Endothelial cell of umbilical vein (primary cell): ENCODE measurements around the gene GPD2. TPM values are rescaled to one million over a fixed set of nuclear protein-coding genes. Genes with fewer than 3 reads are reported as not detected.

Experiments
- BruUV-seq: library from RNA; stranded (reverse); fragments of 400-500 nt; replicated peaks from 2 replicates; lab custom pipeline; 2021; lab: Mats Ljungman, UMichigan
- CTCF ChIA-PET: fragments of 300-600, 350-600 bp; sonication (Branson Sonifier 250); formaldehyde crosslinking; loops from one replicate; lab custom pipeline; 2021; ENCODE audit warnings: antibody characterized with exemption, inconsistent platforms; lab: Charles Lee
- POLR2A ChIA-PET: fragments of 300-600, 350-600 bp; sonication (Branson Sonifier 250); formaldehyde crosslinking; loops from one replicate; lab custom pipeline; 2021; ENCODE audit warnings: antibody characterized with exemption, inconsistent platforms; lab: Charles Lee
- DNase-seq: peaks from one replicate; pipeline ENCODE4 v3.0.0-alpha.2; 2011; ENCODE audit warnings: low read depth, low spot score
- FAIRE-seq: peaks from 2 replicates; lab custom pipeline; 2011; peaks lifted over from hg19 to GRCh38; lab: Jason Lieb, UNC
- H2AFZ ChIP-seq: 2 replicates; pipeline ENCODE4 v1.6.0; 2012; ENCODE audit warnings: low read depth, low read length, control low read depth, inconsistent platforms
- H3K27ac ChIP-seq: 2 replicates; pipeline ENCODE4 v1.5.1; 2011; ENCODE audit warnings: low read depth, mild to moderate bottlenecking, control low read depth, low read length, moderate library complexity; ENCODE audit not compliant: insufficient read depth
- H3K27me3 ChIP-seq, 2 experiments: 2 replicates each; pipeline versions ENCODE4 v1.6.0 to v1.6.1; 2011; ENCODE audit warnings: low read length in 2 of 2, mixed read lengths in 1 of 2; ENCODE audit not compliant: control insufficient read depth in 2 of 2, insufficient read depth in 2 of 2
- H3K36me3 ChIP-seq, 2 experiments: 2 replicates in 1 of 2; 3 replicates in 1 of 2; pipeline ENCODE4 v1.5.1; 2011; ENCODE audit warnings: low read length in 2 of 2, mild to moderate bottlenecking in 1 of 2, moderate library complexity in 1 of 2; ENCODE audit not compliant: control insufficient read depth in 2 of 2, insufficient read depth in 2 of 2; ENCODE audit errors: extremely low read depth in 1 of 2
- H3K4me1 ChIP-seq: 3 replicates; pipeline ENCODE4 v1.5.1; 2011; ENCODE audit warnings: mild to moderate bottlenecking, low read length; ENCODE audit not compliant: control insufficient read depth, insufficient read depth; ENCODE audit errors: extremely low read depth
- H3K4me2 ChIP-seq: 2 replicates; pipeline ENCODE4 v1.6.1; 2011; ENCODE audit warnings: low read length, control low read depth, mixed read lengths; ENCODE audit not compliant: insufficient read depth
- H3K4me3 ChIP-seq, 3 experiments: fragments of 200-600 bp in 1 of 3; sonication (generic), shearing (Covaris generic) in 1 of 3; replicated peaks in 1 of 3; 2 replicates each; pipeline ENCODE4 v1.5.1; 2011 to 2016; ENCODE audit warnings: control low read depth in 3 of 3, low read length in 3 of 3, mild to moderate bottlenecking in 2 of 3, inconsistent platforms in 1 of 3, low read depth in 1 of 3, moderate library complexity in 1 of 3; ENCODE audit not compliant: insufficient read depth in 1 of 3
- H3K79me2 ChIP-seq: 2 replicates; pipeline ENCODE4 v1.6.0; 2012; ENCODE audit warnings: low read length, inconsistent platforms; ENCODE audit not compliant: control insufficient read depth, insufficient read depth
- H3K9ac ChIP-seq: replicated peaks from 2 replicates; pipeline ENCODE3; 2011; ENCODE audit warnings: low read length, control low read depth; ENCODE audit not compliant: insufficient read depth; ENCODE audit errors: extremely low read depth
- H3K9me1 ChIP-seq: replicated peaks from 3 replicates; pipeline ENCODE4 v1.6.0; 2011; ENCODE audit warnings: mild to moderate bottlenecking, low read length; ENCODE audit not compliant: control insufficient read depth, insufficient read depth; ENCODE audit errors: extremely low read depth
- H3K9me3 ChIP-seq: replicated peaks from 2 replicates; pipeline ENCODE4 v1.5.1; 2012; ENCODE audit warnings: low read length, inconsistent platforms; ENCODE audit not compliant: control insufficient read depth, insufficient read depth
- H4K20me1 ChIP-seq: replicated peaks from 2 replicates; pipeline ENCODE3; 2011; ENCODE audit warnings: mild to moderate bottlenecking, low read length; ENCODE audit not compliant: control insufficient read depth, insufficient read depth; ENCODE audit errors: extremely low read depth
- EZH2 ChIP-seq: IDR thresholded peaks from 2 replicates; pipeline ENCODE4 v1.6.1; 2012; ENCODE audit warnings: borderline replicate concordance, low read depth, mild to moderate bottlenecking, moderate library complexity, low read length, inconsistent platforms; ENCODE audit not compliant: severe bottlenecking
- FOS ChIP-seq: IDR thresholded peaks from 2 replicates; pipeline ENCODE4 v1.6.1; 2011; ENCODE audit warnings: mild to moderate bottlenecking, low read length, moderate library complexity, borderline replicate concordance; ENCODE audit not compliant: insufficient read depth
- MYC ChIP-seq: IDR thresholded peaks from one replicate; pipeline ENCODE4 v1.6.1; 2011; ENCODE audit warnings: mild to moderate bottlenecking, low read depth, low read length
- POLR2A ChIP-seq: IDR thresholded peaks from 2 replicates; pipeline ENCODE4 v1.6.1; 2012; ENCODE audit warnings: low read depth, mild to moderate bottlenecking, control low read depth, low read length
- POLR2AphosphoS5 ChIP-seq: IDR thresholded peaks from 2 replicates; pipeline ENCODE4 v1.6.1; 2012; ENCODE audit warnings: low read depth, mild to moderate bottlenecking, control low read depth, low read length, moderate library complexity; ENCODE audit not compliant: insufficient read depth
- dilution Hi-C: fragments of 300-500 bp; cut with MboI; formaldehyde crosslinking; loops from one replicate; pipeline ENCODE4 v1.15.0; 2019; ENCODE audit warnings: low sequenced_read_pairs; ENCODE audit not compliant: extremely low pct_ligation_motif_present
- intact Hi-C: fragments of 100-400 bp; cut with micrococcal nuclease; formaldehyde crosslinking; loops from one replicate; pipeline ENCODE4 v1.10.0; 2022
- polyA plus RNA-seq, 4 experiments: library from polyadenylated mRNA; depleted of rRNA in 3 of 4; stranded (reverse) in 3 of 4; unstranded in 1 of 4; fragments of >200 nt; gene quantifications; 2 replicates each; pipeline versions ENCODE4 v1.2.1 to v1.2.3, GENCODE V29; 2011 to 2012; ENCODE audit warnings: missing spikeins in 1 of 4
- total RNA-seq: library from RNA; stranded (reverse); gene quantifications from 2 replicates; pipeline ENCODE4 v1.2.3, GENCODE V29; 2021
- TF ChIP-seq, protein P1 (sequence below): IDR thresholded peaks from 2 replicates; pipeline ENCODE4 v1.6.1; 2011; ENCODE audit not compliant: insufficient read depth, insufficient read length
- TF ChIP-seq, protein P2 (sequence below), 2 donors: IDR thresholded peaks; 1 replicate in 1 of 2; 2 replicates in 1 of 2; pipeline ENCODE4 v1.5.1; 2011; ENCODE audit warnings: low read length in 2 of 2, mild to moderate bottlenecking in 2 of 2, moderate library complexity in 2 of 2, control low read depth in 1 of 2, inconsistent platforms in 1 of 2, low read depth in 1 of 2; ENCODE audit not compliant: insufficient read depth in 1 of 2; ENCODE audit errors: extremely low read depth in 1 of 2

GPD2 gene
- total and polyA plus RNA-seq, 2 donors (not counting 3 experiments of a cell fraction or from before 2014, with no cell fraction given), result 6.6 to 37.0 TPM

DNA sequence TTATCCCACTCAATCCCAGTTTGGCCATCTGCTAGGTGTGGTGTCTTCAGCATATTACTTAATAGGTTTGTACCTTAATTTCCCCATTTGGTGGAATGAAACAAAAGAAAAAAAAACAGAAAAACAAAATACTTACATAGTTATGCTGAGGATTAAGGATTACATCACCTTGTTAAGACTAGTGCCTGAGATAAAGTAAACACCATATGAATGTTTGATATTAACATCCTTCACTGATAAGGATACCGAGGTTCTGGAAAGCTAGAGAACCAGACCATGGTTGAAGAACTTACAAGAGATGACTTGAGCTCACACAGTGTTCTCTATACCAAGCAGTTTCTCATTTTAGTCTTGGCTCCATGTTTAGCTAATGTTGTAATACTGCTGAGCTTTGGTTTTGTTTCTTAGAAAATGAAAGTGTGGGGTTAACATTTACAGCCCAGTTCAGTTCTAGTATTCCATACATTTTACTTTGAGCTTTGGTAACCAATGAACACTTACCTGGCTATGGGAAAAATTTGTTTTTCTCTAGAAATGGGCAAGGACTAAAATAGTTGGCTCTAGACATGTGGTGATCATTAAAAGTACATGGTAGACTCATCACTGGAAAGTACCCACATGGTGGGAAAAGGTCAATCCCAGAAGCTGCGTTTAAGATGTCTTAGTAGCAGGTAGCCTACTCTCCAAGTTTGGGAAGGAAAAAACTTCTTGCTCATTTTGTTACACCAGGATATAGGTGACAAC, 5.8 kb upstream of the GPD2 start:
- Histone ChIP-seq H3K9me1 (no peaks in the 10 kb centered on the region), H3K4me1 (peaks cover 14% of the 10 kb centered on the region), H4K20me1 (no peaks in the 10 kb centered on the region), H3K36me3 (no peaks in the 10 kb centered on the region), H3K27me3 (no peaks in the 10 kb centered on the region), H3K4me3 (no peak overlapping the region), H3K9ac (no peak overlapping the region), H3K27ac (no peak overlapping the region), H3K4me2 (no peak overlapping the region), H3K79me2 (no peaks in the 10 kb centered on the region), H2AFZ (peak overlapping the region; percentile 9), H3K9me3 (no peaks in the 10 kb centered on the region)
- DNase-seq, result no peak
- POLR2A ChIA-PET, result no interaction called here
- CTCF ChIA-PET, result interaction anchor here (0.8 to 0.9 kb wide), 2 partner anchors 18 to 96 kb away, joined by 3 read pairs; no protein-coding TSS in a partner anchor
- dilution Hi-C loops (no loop called here), intact Hi-C loops (no loop called here)
- FAIRE-seq, result no peak
- no TSS peak for BruUV-seq
- TF ChIP-seq, protein P1, sequence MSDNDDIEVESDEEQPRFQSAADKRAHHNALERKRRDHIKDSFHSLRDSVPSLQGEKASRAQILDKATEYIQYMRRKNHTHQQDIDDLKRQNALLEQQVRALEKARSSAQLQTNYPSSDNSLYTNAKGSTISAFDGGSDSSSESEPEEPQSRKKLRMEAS, result no peak
- no peak for TF ChIP-seq POLR2AphosphoS5
- no peak for TF ChIP-seq EZH2

DNA sequence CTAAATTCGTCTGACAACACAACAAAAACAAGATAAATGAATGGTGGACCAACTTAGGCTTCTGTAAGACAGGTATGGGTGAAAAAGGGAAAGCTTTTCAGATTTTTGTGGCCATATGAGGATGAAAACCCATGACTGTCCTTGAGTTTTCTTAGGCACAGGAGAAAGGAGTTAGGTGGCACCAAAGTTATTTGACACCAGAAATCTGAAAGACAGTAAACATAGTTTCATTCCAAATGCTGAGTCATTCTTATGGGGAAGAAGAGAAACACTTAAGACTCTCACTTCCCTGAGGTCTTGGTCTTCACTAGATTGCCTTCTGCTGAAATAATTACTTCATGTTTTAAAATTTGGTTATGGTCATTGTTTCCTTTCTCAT, 5.2 kb upstream of the GPD2 start:
- Histone ChIP-seq H3K27me3 (no peaks in the 10 kb centered on the region), H3K9ac (no peak overlapping the region), H3K36me3 (no peaks in the 10 kb centered on the region), H2AFZ (peak overlapping the region; percentile 9), H4K20me1 (no peaks in the 10 kb centered on the region), H3K4me1 (peaks cover 18% of the 10 kb centered on the region), H3K9me1 (no peaks in the 10 kb centered on the region), H3K4me2 (no peak overlapping the region), H3K79me2 (no peaks in the 10 kb centered on the region), H3K27ac (no peak overlapping the region), H3K4me3 (no peak overlapping the region), H3K9me3 (no peaks in the 10 kb centered on the region)
- ChIA-PET POLR2A (no interaction called here), CTCF (interaction anchor here (0.9 kb wide), 1 partner anchor 17 kb away, joined by 3 read pairs; no protein-coding TSS in a partner anchor)
- dilution Hi-C loops (no loop called here), intact Hi-C loops (no loop called here)
- BruUV-seq, result no TSS peak
- TF ChIP-seq, protein P1, result no peak
- no peak for TF ChIP-seq POLR2AphosphoS5
- no peak for TF ChIP-seq MYC
- TF ChIP-seq, protein P2, sequence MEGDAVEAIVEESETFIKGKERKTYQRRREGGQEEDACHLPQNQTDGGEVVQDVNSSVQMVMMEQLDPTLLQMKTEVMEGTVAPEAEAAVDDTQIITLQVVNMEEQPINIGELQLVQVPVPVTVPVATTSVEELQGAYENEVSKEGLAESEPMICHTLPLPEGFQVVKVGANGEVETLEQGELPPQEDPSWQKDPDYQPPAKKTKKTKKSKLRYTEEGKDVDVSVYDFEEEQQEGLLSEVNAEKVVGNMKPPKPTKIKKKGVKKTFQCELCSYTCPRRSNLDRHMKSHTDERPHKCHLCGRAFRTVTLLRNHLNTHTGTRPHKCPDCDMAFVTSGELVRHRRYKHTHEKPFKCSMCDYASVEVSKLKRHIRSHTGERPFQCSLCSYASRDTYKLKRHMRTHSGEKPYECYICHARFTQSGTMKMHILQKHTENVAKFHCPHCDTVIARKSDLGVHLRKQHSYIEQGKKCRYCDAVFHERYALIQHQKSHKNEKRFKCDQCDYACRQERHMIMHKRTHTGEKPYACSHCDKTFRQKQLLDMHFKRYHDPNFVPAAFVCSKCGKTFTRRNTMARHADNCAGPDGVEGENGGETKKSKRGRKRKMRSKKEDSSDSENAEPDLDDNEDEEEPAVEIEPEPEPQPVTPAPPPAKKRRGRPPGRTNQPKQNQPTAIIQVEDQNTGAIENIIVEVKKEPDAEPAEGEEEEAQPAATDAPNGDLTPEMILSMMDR (IDR thresholded peaks at IDR 0.05; ENCODE audit: extremely low read depth in 1 of 2, insufficient read depth in 1 of 2, low read depth in 1 of 2, low read length in 2 of 2), result no peak
- TF ChIP-seq POLR2A, result no peak
- peak; percentile 43 for TF ChIP-seq FOS
- no peak for TF ChIP-seq EZH2
- DNase-seq (peak; percentile 65), FAIRE-seq (peak; percentile 75)
